ENCODE results near the gene EMC10.

EMC10 gene

GRCh38 chr19:50485284-50485955 is 9.1 kb downstream of the EMC10 start:
- no peak for TF ChIP-seq SIN3A (IDR thresholded peaks at IDR 0.05; ENCODE audit: borderline replicate concordance, insufficient read depth, low read length)
- no peak for TF ChIP-seq TAF1 (IDR thresholded peaks at IDR 0.05; ENCODE audit: borderline replicate concordance, insufficient read depth, low read length)
- no peak for TF ChIP-seq POLR2AphosphoS5 (IDR thresholded peaks at IDR 0.05; ENCODE audit: low read depth, low read length)
- TF ChIP-seq, protein P1, sequence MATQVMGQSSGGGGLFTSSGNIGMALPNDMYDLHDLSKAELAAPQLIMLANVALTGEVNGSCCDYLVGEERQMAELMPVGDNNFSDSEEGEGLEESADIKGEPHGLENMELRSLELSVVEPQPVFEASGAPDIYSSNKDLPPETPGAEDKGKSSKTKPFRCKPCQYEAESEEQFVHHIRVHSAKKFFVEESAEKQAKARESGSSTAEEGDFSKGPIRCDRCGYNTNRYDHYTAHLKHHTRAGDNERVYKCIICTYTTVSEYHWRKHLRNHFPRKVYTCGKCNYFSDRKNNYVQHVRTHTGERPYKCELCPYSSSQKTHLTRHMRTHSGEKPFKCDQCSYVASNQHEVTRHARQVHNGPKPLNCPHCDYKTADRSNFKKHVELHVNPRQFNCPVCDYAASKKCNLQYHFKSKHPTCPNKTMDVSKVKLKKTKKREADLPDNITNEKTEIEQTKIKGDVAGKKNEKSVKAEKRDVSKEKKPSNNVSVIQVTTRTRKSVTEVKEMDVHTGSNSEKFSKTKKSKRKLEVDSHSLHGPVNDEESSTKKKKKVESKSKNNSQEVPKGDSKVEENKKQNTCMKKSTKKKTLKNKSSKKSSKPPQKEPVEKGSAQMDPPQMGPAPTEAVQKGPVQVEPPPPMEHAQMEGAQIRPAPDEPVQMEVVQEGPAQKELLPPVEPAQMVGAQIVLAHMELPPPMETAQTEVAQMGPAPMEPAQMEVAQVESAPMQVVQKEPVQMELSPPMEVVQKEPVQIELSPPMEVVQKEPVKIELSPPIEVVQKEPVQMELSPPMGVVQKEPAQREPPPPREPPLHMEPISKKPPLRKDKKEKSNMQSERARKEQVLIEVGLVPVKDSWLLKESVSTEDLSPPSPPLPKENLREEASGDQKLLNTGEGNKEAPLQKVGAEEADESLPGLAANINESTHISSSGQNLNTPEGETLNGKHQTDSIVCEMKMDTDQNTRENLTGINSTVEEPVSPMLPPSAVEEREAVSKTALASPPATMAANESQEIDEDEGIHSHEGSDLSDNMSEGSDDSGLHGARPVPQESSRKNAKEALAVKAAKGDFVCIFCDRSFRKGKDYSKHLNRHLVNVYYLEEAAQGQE (IDR thresholded peaks at IDR 0.05; ENCODE audit: insufficient read depth in 1 of 2, low read depth in 2 of 2, low read length in 2 of 2): no peak
- no peak for TF ChIP-seq FOXP2 (optimal IDR thresholded peaks at IDR 0.05; ENCODE audit: borderline replicate concordance, extremely low read depth, extremely low read length, insufficient read depth)

DNA sequence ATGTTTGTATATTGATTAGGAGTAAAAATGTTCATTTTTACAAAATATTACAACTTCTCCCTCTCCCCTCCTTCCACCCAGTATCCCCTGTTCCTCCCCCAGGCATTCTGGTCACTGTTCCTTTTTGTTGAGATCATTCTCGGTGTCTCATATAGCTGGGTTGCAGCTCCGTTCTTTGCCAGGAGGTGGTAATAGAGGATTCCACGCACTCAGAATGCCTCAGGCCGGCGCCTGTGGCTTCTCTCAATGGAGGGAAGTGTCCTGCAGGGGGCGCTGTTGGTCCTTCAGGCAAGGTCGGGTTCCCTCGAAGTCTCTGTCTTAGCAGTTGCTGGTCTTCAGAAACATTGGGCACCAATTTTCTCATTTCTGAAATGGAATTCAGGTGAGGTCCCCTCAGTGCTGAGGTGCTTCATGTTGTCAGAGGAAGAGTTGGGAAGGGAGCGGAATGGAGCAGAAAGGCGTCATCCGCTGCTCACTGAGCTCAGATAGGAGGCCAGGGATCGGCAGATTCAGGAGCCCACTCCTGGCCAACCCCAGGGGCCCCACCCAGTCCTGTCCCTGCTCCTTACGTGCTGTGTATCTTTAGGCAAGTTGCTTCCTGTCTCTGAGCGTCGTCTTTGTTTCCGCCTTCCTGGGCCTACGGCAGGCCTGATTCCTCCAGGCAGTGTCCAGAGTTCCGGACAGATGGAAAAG is 10.7 kb downstream of the EMC10 start:
- TF ChIP-seq, protein P1 (IDR thresholded peaks at IDR 0.05; ENCODE audit: insufficient read depth in 1 of 2, low read depth in 2 of 2, low read length in 2 of 2): no peak
- TF ChIP-seq SIN3A (IDR thresholded peaks at IDR 0.05; ENCODE audit: borderline replicate concordance, insufficient read depth, low read length): no peak
- TF ChIP-seq TAF1 (IDR thresholded peaks at IDR 0.05; ENCODE audit: borderline replicate concordance, insufficient read depth, low read length): no peak
- TF ChIP-seq POLR2AphosphoS5 (IDR thresholded peaks at IDR 0.05; ENCODE audit: low read depth, low read length): no peak
- TF ChIP-seq FOXP2 (optimal IDR thresholded peaks at IDR 0.05; ENCODE audit: borderline replicate concordance, extremely low read depth, extremely low read length, insufficient read depth): no peak

GRCh38 chr19:50488389-50489194 is 12.3 kb downstream of the EMC10 start:
- TF ChIP-seq FOXP2 (optimal IDR thresholded peaks at IDR 0.05; ENCODE audit: borderline replicate concordance, extremely low read depth, extremely low read length, insufficient read depth): no peak

- TF ChIP-seq, protein P1 (IDR thresholded peaks at IDR 0.05; ENCODE audit: insufficient read depth in 1 of 2, low read depth in 2 of 2, low read length in 2 of 2): no peak
- TF ChIP-seq SIN3A (IDR thresholded peaks at IDR 0.05; ENCODE audit: borderline replicate concordance, insufficient read depth, low read length) (no peak), TAF1 (IDR thresholded peaks at IDR 0.05; ENCODE audit: borderline replicate concordance, insufficient read depth, low read length) (no peak), FOXP2 (optimal IDR thresholded peaks at IDR 0.05; ENCODE audit: borderline replicate concordance, extremely low read depth, extremely low read length, insufficient read depth) (no peak), POLR2AphosphoS5 (IDR thresholded peaks at IDR 0.05; ENCODE audit: low read depth, low read length) (no peak)
Observed at GRCh38 chr19:50489461-50490011, 13.2 kb downstream of the EMC10 start.

- TF ChIP-seq, protein P1 (IDR thresholded peaks at IDR 0.05; ENCODE audit: insufficient read depth in 1 of 2, low read depth in 2 of 2, low read length in 2 of 2): no peak
- TF ChIP-seq POLR2AphosphoS5 (IDR thresholded peaks at IDR 0.05; ENCODE audit: low read depth, low read length): no peak
- no peak for TF ChIP-seq SIN3A (IDR thresholded peaks at IDR 0.05; ENCODE audit: borderline replicate concordance, insufficient read depth, low read length)
- TF ChIP-seq TAF1 (IDR thresholded peaks at IDR 0.05; ENCODE audit: borderline replicate concordance, insufficient read depth, low read length): no peak
- TF ChIP-seq FOXP2 (optimal IDR thresholded peaks at IDR 0.05; ENCODE audit: borderline replicate concordance, extremely low read depth, extremely low read length, insufficient read depth): no peak
Observed at GRCh38 chr19:50490411-50490811, 14.1 kb downstream of the EMC10 start.
